ENCODE measurements around the gene PSMB11.

The PSMB11 gene

GRCh38 chr14:23034498-23035302 is 7.3 kb upstream of the PSMB11 start, which contains the start of gene PSMB5:
Gene PSMB5, minus strand, starts transcription at chr14:23034900. Its CDS starts 19 bp downstream, at chr14:23034881.
- peak within 1 kb of the TSS; percentile 97 for H3K4me3 ChIP-seq (ENCODE audit: low read length, poor library complexity, severe bottlenecking)
- no peak for TF ChIP-seq CTCF (conservative IDR thresholded peaks at IDR 0.05; ENCODE audit: low read length)
- no peak for TF ChIP-seq EZH2phosphoT487 (IDR thresholded peaks at IDR 0.05; ENCODE audit: borderline replicate concordance)
- H3F3A ChIP-seq (ENCODE audit: low read depth): no peaks in the 10 kb centered on the region
- no peaks in the 10 kb centered on the region for H3K9me2 ChIP-seq (replicated peaks; ENCODE audit: low read depth, low read length)
- H3K9me3 ChIP-seq (ENCODE audit: insufficient read depth, low read depth, low read length): no peaks in the 10 kb centered on the region
- no peaks in the 10 kb centered on the region for H3K27me3 ChIP-seq (ENCODE audit: insufficient read depth, low read length, poor library complexity, severe bottlenecking)
- H3K36me3 ChIP-seq (ENCODE audit: insufficient read depth, low read length): peaks cover 5% of the 10 kb centered on the region; the same call in 1 of the 2 replicates
- H4K20me1 ChIP-seq (ENCODE audit: insufficient read depth, low read length, poor library complexity, severe bottlenecking): peaks cover 7% of the 10 kb centered on the region
- H3K79me2 ChIP-seq (ENCODE audit: insufficient read depth, low read length): peaks cover 34% of the 10 kb centered on the region
- peak within 1 kb of the TSS; percentile 95 for H3K4me2 ChIP-seq (ENCODE audit: low read depth, low read length, poor library complexity, severe bottlenecking)
- peak within 1 kb of the TSS; percentile 95 for H3K9ac ChIP-seq (ENCODE audit: low read depth, low read length, poor library complexity, severe bottlenecking)
- peak within 1 kb of the TSS; percentile 98 for H2AFZ ChIP-seq (ENCODE audit: low read length)
- peaks cover 18% of the 10 kb centered on the region for H3K4me1 ChIP-seq (ENCODE audit: insufficient read depth, low read length, poor library complexity, severe bottlenecking)

DNA sequence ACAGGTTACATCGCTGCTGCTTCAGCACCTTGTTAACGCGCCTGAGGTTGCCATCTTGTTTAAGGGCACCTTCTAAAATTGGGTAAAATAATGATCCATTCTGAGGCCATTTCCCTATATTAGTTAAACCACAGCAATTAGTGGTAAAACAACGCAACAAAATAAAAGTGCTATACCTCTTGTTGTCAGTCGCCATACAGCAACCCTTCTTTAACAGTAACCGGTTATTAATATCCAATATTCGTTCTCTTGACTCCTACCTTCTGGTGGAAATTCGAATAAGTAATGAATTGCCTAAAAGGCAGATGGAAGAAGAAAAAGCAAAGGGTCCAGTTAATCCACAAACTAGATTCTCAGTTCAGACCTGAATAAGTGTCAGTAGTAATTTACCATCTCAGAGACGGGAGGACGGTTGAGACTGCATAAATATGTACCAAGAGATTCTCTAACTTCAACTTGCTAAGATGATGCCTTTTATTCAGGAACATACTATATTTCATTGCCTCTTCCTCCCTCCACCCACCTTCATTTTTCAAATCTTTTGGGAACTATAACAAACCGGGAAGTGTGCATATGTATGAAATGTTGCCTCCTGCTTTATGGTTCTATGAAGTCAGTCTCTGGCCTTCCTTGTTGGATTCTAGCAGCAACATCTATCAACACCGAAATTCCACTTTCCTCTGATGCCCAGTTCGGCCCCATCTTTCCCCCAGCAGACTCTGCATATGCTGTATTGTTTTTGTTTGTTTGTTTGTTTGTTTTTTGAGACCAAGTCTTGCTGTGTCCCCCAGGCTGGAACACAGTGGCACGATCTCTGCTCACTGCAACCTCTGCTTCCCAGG is 6.5 kb upstream of the PSMB11 start:
- TF ChIP-seq CTCF (conservative IDR thresholded peaks at IDR 0.05; ENCODE audit: low read length) (no peak), EZH2phosphoT487 (IDR thresholded peaks at IDR 0.05; ENCODE audit: borderline replicate concordance) (no peak)
- no peaks in the 10 kb centered on the region for H3K27me3 ChIP-seq (ENCODE audit: insufficient read depth, low read length, poor library complexity, severe bottlenecking)
- H3F3A ChIP-seq (ENCODE audit: low read depth): no peaks in the 10 kb centered on the region
- H3K79me2 ChIP-seq (ENCODE audit: insufficient read depth, low read length): peaks cover 34% of the 10 kb centered on the region
- peaks cover 18% of the 10 kb centered on the region for H3K4me1 ChIP-seq (ENCODE audit: insufficient read depth, low read length, poor library complexity, severe bottlenecking)
- peaks cover 5% of the 10 kb centered on the region; the same call in 1 of the 2 replicates for H3K36me3 ChIP-seq (ENCODE audit: insufficient read depth, low read length)
- H3K9ac ChIP-seq (ENCODE audit: low read depth, low read length, poor library complexity, severe bottlenecking): peak overlapping the region; percentile 95
- H2AFZ ChIP-seq (ENCODE audit: low read length): peak overlapping the region; percentile 98
- H4K20me1 ChIP-seq (ENCODE audit: insufficient read depth, low read length, poor library complexity, severe bottlenecking): peaks cover 7% of the 10 kb centered on the region
- no peaks in the 10 kb centered on the region for H3K9me3 ChIP-seq (ENCODE audit: insufficient read depth, low read depth, low read length)
- peak overlapping the region; percentile 95 for H3K4me2 ChIP-seq (ENCODE audit: low read depth, low read length, poor library complexity, severe bottlenecking)
- peak overlapping the region; percentile 97 for H3K4me3 ChIP-seq (ENCODE audit: low read length, poor library complexity, severe bottlenecking)
- H3K9me2 ChIP-seq (replicated peaks; ENCODE audit: low read depth, low read length): no peaks in the 10 kb centered on the region

DNA sequence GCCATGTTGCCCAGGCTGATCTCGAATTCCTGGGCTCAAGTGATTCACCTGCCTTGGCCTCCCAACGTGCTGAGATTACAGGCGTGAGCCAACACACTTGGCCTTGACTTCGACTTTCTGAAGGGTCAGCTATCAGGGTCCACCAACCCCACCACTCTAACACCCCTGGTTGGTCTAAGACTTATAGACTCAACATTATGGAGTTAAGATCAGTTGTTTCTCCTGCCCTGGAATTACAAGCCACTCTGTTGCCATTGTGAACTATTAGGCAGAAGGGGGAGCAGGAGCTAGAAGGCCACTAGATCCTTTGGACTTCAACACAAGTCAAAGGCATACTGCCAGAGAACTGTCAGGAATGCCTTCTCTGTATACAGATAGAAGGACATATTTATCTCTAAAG is 1.9 kb upstream of the PSMB11 start:
- Histone ChIP-seq H3K4me3 (ENCODE audit: low read length, poor library complexity, severe bottlenecking) (no peak overlapping the region), H3K36me3 (ENCODE audit: insufficient read depth, low read length) (no peaks in the 10 kb centered on the region), H3K4me1 (ENCODE audit: insufficient read depth, low read length, poor library complexity, severe bottlenecking) (peaks cover 7% of the 10 kb centered on the region), H3K9ac (ENCODE audit: low read depth, low read length, poor library complexity, severe bottlenecking) (no peak overlapping the region), H3K27me3 (ENCODE audit: insufficient read depth, low read length, poor library complexity, severe bottlenecking) (no peaks in the 10 kb centered on the region), H4K20me1 (ENCODE audit: insufficient read depth, low read length, poor library complexity, severe bottlenecking) (no peaks in the 10 kb centered on the region), H3K4me2 (ENCODE audit: low read depth, low read length, poor library complexity, severe bottlenecking) (no peak overlapping the region), H3K9me2 (replicated peaks; ENCODE audit: low read depth, low read length) (no peaks in the 10 kb centered on the region), H3F3A (ENCODE audit: low read depth) (no peaks in the 10 kb centered on the region), H3K9me3 (ENCODE audit: insufficient read depth, low read depth, low read length) (no peaks in the 10 kb centered on the region), H2AFZ (ENCODE audit: low read length) (no peak overlapping the region), H3K79me2 (ENCODE audit: insufficient read depth, low read length) (no peaks in the 10 kb centered on the region)
- TF ChIP-seq EZH2phosphoT487 (IDR thresholded peaks at IDR 0.05; ENCODE audit: borderline replicate concordance) (no peak), CTCF (conservative IDR thresholded peaks at IDR 0.05; ENCODE audit: low read length) (no peak)
